ENCODE results near the gene KRTAP10-7. TPM values are rescaled to one million over a fixed set of nuclear protein-coding genes. Genes with fewer than 3 reads are reported as not detected.
"Not testable (repeated sequence)": the region's sequence is repeated elsewhere in the genome, so short reads cannot be mapped to it uniquely, and the experiment has no call there.

The KRTAP10-7 gene
- total RNA-seq, 4 donors from 2014 or later: not detected

DNA sequence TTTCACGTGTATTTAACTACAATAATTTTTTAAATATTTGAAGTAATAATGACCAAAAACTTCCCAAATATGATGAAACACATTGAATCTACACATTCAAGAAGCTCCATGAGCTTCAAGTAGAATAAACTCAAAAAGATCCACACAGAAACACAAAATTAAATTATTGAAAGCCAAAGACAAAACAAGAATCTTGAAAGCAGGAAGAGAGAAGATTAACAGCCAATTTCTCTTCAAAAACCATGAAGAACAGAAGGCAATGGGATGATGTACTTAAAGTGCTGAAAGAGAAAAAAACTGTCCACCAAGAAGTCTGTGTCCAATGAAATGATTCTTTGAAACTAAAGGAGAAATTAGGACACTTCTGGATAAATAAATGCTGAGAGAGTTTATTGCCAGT, 31.7 kb downstream of the KRTAP10-7 start:
- no peak overlapping the region for H3K4me3 ChIP-seq
- no peak for TF ChIP-seq EP300 (IDR thresholded peaks at IDR 0.05; ENCODE audit: low read depth)
- TF ChIP-seq, protein P1, sequence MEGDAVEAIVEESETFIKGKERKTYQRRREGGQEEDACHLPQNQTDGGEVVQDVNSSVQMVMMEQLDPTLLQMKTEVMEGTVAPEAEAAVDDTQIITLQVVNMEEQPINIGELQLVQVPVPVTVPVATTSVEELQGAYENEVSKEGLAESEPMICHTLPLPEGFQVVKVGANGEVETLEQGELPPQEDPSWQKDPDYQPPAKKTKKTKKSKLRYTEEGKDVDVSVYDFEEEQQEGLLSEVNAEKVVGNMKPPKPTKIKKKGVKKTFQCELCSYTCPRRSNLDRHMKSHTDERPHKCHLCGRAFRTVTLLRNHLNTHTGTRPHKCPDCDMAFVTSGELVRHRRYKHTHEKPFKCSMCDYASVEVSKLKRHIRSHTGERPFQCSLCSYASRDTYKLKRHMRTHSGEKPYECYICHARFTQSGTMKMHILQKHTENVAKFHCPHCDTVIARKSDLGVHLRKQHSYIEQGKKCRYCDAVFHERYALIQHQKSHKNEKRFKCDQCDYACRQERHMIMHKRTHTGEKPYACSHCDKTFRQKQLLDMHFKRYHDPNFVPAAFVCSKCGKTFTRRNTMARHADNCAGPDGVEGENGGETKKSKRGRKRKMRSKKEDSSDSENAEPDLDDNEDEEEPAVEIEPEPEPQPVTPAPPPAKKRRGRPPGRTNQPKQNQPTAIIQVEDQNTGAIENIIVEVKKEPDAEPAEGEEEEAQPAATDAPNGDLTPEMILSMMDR (IDR thresholded peaks at IDR 0.05): no peak
- no peak for TF ChIP-seq POLR2A (IDR thresholded peaks at IDR 0.05)
- TF ChIP-seq POLR2AphosphoS5 (IDR thresholded peaks at IDR 0.05): no peak
- in situ Hi-C loops (cut with MboI; ENCODE audit: low pct_ligation_motif_present in 1 of 4, low pct_unique_long_range_greater_than_20kb in 1 of 4, low sequenced_read_pairs in 3 of 4): no loop called here
- no peaks in the 10 kb centered on the region for H3K36me3 ChIP-seq
- intact Hi-C loops (cut with DNase I; ENCODE audit: low total_unique reads): no loop called here
- H3K4me1 ChIP-seq: no peaks in the 10 kb centered on the region
- H3K27me3 ChIP-seq: peaks cover 11% of the 10 kb centered on the region
- H3K27ac ChIP-seq: no peak overlapping the region
- no peak for DNase-seq
- H3K9me3 ChIP-seq: peaks cover 4 to 18% of the 10 kb centered on the region in 2 donors
- 83 to 86% methylated on average over 1 of the region's 1 CpG for WGBS, 2 donors (ENCODE audit: low coverage in 1 of 2)

DNA sequence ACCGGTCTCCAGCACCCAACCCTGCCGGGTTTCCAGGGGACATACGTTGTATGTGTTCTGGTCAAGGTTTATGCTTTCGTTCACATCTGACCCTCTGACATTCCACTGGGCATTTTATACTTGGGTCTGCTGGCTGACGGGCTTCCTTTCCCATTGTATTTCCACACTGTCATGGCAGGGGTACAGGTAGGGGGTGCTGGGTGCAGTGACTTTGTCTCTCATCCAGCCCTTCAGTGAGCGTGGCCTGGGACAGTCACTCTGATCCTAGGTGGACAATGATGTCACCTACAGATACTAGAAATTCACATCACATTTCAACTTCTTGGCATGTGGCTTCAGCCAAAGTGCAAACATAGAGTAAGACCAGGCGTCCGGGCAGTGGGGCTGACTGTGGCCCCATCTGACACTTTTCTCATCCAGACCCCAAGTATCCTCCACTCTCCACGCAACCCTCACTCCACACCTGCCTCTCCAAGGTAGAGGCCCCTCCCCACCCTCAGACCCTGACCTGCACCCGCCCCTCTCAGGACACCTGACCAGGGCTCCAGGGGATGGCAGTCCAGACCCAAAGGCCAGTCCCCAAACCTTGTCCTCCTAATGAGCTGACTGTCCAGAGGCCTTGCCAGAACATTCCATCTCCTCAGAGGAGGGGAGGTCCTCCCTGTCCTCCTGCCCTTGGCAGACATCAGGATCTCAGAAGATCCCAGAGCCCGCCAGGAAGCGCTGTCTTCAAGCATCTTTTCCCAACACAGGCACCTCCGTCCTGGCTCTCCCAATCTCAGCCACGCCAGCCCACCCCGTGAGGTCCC, 36.0 kb downstream of the KRTAP10-7 start:
- intact Hi-C loops (cut with DNase I; ENCODE audit: low total_unique reads): no loop called here
- Histone ChIP-seq H3K9me3 (peaks cover 4 to 18% of the 10 kb centered on the region in 2 donors), H3K4me3 (no peak overlapping the region), H3K36me3 (no peaks in the 10 kb centered on the region), H3K27ac (no peak overlapping the region), H3K4me1 (no peaks in the 10 kb centered on the region), H3K27me3 (peaks cover 10% of the 10 kb centered on the region)
- WGBS, 2 donors (ENCODE audit: low coverage in 1 of 2): 80 to 85% methylated on average over 2 to 15 of the region's 15 CpGs
- in situ Hi-C loops (cut with MboI; ENCODE audit: low pct_ligation_motif_present in 1 of 4, low pct_unique_long_range_greater_than_20kb in 1 of 4, low sequenced_read_pairs in 3 of 4): no loop called here
- DNase-seq: no peak
- no peak for TF ChIP-seq POLR2A (IDR thresholded peaks at IDR 0.05)
- TF ChIP-seq, protein P1 (IDR thresholded peaks at IDR 0.05): no peak
- TF ChIP-seq EP300 (IDR thresholded peaks at IDR 0.05; ENCODE audit: low read depth): no peak
- TF ChIP-seq POLR2AphosphoS5 (IDR thresholded peaks at IDR 0.05): no peak

DNA sequence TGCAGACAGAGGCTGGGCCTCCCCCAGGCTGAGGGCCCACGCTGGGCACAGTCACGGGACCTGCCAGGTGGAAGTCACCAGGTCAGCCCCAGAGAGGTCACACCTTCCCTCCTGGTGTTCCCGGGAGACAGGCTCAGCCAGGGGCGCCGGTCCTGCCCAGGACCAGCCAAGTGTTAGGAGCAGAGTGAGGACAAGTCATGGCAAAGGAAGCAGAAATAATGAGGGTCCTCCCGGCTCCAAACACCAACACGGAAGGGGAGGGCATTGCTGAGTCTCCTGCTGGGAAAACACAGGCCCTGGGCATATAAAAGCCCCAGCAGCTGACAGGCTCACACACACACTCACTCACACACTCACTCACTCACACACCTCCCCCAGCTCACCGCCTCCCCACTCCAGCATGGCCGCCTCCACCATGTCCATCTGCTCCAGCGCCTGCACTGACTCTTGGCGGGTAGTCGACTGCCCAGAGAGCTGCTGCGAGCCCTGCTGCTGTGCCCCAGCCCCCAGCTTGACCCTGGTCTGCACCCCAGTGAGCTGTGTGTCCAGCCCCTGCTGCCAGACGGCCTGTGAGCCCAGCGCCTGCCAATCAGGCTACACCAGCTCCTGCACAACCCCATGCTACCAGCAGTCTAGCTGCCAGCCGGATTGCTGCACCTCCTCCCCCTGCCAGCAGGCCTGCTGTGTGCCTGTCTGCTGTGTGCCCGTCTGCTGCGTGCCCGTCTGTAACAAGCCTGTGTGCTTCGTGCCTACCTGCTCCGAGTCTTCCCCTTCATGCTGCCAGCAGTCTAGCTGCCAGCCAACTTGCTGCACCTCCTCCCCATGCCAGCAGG, 36.8 kb downstream of the KRTAP10-7 start, which contains the start of gene KRTAP10-10:
KRTAP10-10 (plus strand) TSS at position 339 of the 833 bp plus-strand sequence; CDS start at position 401, 62 bp downstream.
- 58% methylated on average over 19 of the region's 21 CpGs; no CpG with 5 or more reads in 1 of the 2 donors for WGBS, 2 donors (ENCODE audit: low coverage in 1 of 2)
- H3K4me3 ChIP-seq: no peak within 1 kb of the TSS
- in situ Hi-C loops (cut with MboI; ENCODE audit: low pct_ligation_motif_present in 1 of 4, low pct_unique_long_range_greater_than_20kb in 1 of 4, low sequenced_read_pairs in 3 of 4): no loop called here
- H3K27me3 ChIP-seq: peaks cover 10% of the 10 kb centered on the region
- H3K36me3 ChIP-seq: no peaks in the 10 kb centered on the region
- H3K27ac ChIP-seq: no peak within 1 kb of the TSS
- peaks cover 1 to 9% of the 10 kb centered on the region in 2 donors for H3K9me3 ChIP-seq
- DNase-seq: no peak
- TF ChIP-seq EP300 (IDR thresholded peaks at IDR 0.05; ENCODE audit: low read depth) (no peak), POLR2A (IDR thresholded peaks at IDR 0.05) (no peak), POLR2AphosphoS5 (IDR thresholded peaks at IDR 0.05) (no peak)
- TF ChIP-seq, protein P1 (IDR thresholded peaks at IDR 0.05): no peak
- H3K4me1 ChIP-seq: no peaks in the 10 kb centered on the region
- intact Hi-C loops (cut with DNase I; ENCODE audit: low total_unique reads): no loop called here

DNA sequence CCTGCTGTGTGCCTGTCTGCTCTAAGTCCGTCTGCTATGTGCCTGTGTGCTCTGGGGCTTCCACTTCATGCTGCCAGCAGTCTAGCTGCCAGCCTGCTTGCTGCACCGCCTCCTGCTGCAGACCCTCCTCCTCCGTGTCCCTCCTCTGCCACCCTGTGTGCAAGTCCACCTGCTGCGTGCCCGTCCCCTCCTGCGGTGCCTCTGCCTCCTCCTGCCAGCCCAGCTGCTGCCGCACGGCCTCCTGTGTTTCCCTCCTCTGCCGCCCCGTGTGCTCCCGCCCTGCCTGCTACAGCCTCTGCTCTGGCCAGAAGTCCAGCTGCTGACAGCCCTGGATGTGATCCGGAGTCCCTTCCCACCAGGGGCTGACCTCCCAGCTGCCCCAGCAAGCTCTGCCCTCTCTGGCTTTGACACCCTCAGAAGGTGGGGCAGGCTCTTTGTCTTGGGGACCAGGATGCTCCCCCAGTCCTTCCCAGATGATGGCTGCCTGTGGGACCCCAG, 37.5 kb downstream of the KRTAP10-7 start:
- H3K4me3 ChIP-seq; H3K36me3 ChIP-seq; H3K27ac ChIP-seq; DNase-seq; intact Hi-C loops (cut with DNase I; ENCODE audit: low total_unique reads); H3K4me1 ChIP-seq; in situ Hi-C loops (cut with MboI; ENCODE audit: low pct_ligation_motif_present in 1 of 4, low pct_unique_long_range_greater_than_20kb in 1 of 4, low sequenced_read_pairs in 3 of 4); H3K9me3 ChIP-seq; H3K27me3 ChIP-seq: not testable (repeated sequence)
- 52% methylated on average over 10 of the region's 12 CpGs; no CpG with 5 or more reads in 1 of the 2 donors for WGBS, 2 donors (ENCODE audit: low coverage in 1 of 2)

DNA sequence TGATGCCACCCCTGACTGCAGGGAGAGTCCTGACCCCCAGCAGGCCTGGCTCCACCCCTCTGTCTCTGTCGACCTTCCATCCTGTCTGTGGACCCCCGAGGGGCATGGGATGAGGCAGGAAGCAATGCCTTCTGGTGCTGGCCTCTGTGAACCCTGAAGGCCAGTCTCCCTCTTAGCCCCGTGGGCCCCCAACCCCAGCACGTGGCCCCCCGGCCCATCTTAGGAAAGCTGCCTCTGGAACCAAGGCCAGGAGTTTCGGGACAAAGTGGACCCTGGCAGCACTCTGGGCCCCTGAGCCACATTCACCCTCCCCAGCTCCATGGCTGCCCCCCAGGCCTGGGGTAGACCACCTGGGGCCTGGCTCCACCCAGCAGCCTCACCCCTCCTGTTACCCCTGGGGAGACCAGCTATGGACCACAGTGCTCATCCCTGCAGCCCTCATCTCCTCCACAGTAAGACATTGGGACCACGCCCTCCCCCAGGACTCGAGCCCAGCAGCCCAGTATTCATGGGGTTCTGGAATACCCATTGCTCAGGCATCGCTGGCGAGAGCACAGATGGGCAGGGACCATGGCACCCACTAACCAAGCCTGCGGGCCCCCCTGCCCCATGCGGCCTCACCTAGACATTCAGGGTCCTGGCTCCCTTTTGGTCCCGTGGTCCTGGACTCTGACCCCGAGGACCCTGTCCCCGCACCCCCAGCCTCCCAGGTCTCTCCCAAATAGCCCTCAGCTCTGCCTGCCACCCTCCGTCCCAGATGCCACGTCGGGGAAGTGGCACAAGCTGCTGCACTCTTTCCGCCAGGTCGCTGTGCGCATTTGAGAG, 38.3 kb downstream of the KRTAP10-7 start:
- H3K4me3 ChIP-seq; H3K36me3 ChIP-seq; H3K4me1 ChIP-seq; intact Hi-C loops (cut with DNase I; ENCODE audit: low total_unique reads); H3K9me3 ChIP-seq; DNase-seq; H3K27ac ChIP-seq; H3K27me3 ChIP-seq; in situ Hi-C loops (cut with MboI; ENCODE audit: low pct_ligation_motif_present in 1 of 4, low pct_unique_long_range_greater_than_20kb in 1 of 4, low sequenced_read_pairs in 3 of 4): not testable (repeated sequence)
- WGBS, 2 donors (ENCODE audit: low coverage in 1 of 2): 77% methylated on average over 20 of the region's 21 CpGs; no CpG with 5 or more reads in 1 of the 2 donors
